SKM-1 (cell line): Measurements from ENCODE around the gene HYAL2.

Source experiments
- DNase-seq: peaks from one replicate; lab custom pipeline; 2025; ENCODE audit not compliant: unreplicated experiment; lab: John Stamatoyannopoulos, UW

Gene HYAL2

GRCh38 chr3:50330330-50330729 is 7.8 kb upstream of the HYAL2 start:
- DNase-seq, result no peak

- peak; percentile 92 for DNase-seq
These were observed 5.6 kb upstream of the HYAL2 start, which contains the start of gene TUSC2 for GRCh38 chr3:50327943-50328691. Gene TUSC2 (minus strand): TSS chr3:50328223. CDS start chr3:50328099, 124 bp downstream.

- DNase-seq, result no peak
These were observed 4.6 kb upstream of the HYAL2 start for GRCh38 chr3:50327129-50327528.

GRCh38 chr3:50326182-50326541 is 3.6 kb upstream of the HYAL2 start:
- no peak for DNase-seq

GRCh38 chr3:50325497-50326181 is 3.1 kb upstream of the HYAL2 start:
- no peak for DNase-seq

GRCh38 chr3:50325113-50325480 is 2.6 kb upstream of the HYAL2 start:
- DNase-seq, result no peak

- DNase-seq, result no peak
These were observed 2.0 kb upstream of the HYAL2 start for GRCh38 chr3:50324351-50325112.

- DNase-seq, result no peak
These were observed 1.2 kb upstream of the HYAL2 start for GRCh38 chr3:50323614-50324199.

- no peak for DNase-seq
These were observed 601 bp upstream of the HYAL2 start for GRCh38 chr3:50323092-50323600.

- no peak for DNase-seq
These were observed 495 bp downstream of the HYAL2 start for GRCh38 chr3:50322115-50322385.

- peak; percentile 73 for DNase-seq
These were observed 1.0 kb downstream of the HYAL2 start for GRCh38 chr3:50321336-50322114.

GRCh38 chr3:50320853-50321335 is 1.7 kb downstream of the HYAL2 start:
- no peak for DNase-seq

- no peak for DNase-seq
These were observed 2.5 kb downstream of the HYAL2 start for GRCh38 chr3:50319894-50320625.

- no peak for DNase-seq
These were observed 3.2 kb downstream of the HYAL2 start for GRCh38 chr3:50319181-50319893.

- DNase-seq, result no peak
These were observed 3.9 kb downstream of the HYAL2 start for GRCh38 chr3:50318615-50319014.

- DNase-seq, result no peak
These were observed 4.4 kb downstream of the HYAL2 start for GRCh38 chr3:50318163-50318562.

GRCh38 chr3:50317300-50317699 is 5.2 kb downstream of the HYAL2 start:
- no peak for DNase-seq

GRCh38 chr3:50316657-50317242 is 5.8 kb downstream of the HYAL2 start:
- no peak for DNase-seq

- no peak for DNase-seq
These were observed 7.7 kb downstream of the HYAL2 start for GRCh38 chr3:50314816-50315215.
